H9 (cell line): ENCODE results near the gene DPH2. TPM values are rescaled to one million over a fixed set of nuclear protein-coding genes. Genes with fewer than 3 reads are reported as not detected.

ENCODE experiments used
- DNase-seq: peaks from one replicate; pipeline ENCODE4 v3.0.0-alpha.2; 2017
- H2AFZ ChIP-seq: one replicate; pipeline ENCODE4 v1.6.1; 2013; ENCODE audit warnings: mild to moderate bottlenecking, low read length, control low read depth, moderate library complexity
- H2AK5ac ChIP-seq: 2 replicates; pipeline ENCODE4 v1.6.1; 2013; ENCODE audit warnings: low read length, control low read depth, mixed read lengths; ENCODE audit not compliant: insufficient read length
- H2BK120ac ChIP-seq: one replicate; pipeline ENCODE4 v1.6.1; 2013; ENCODE audit warnings: low read depth, mild to moderate bottlenecking, low read length, control low read depth, inconsistent platforms; ENCODE audit not compliant: poor library complexity, severe bottlenecking
- H2BK12ac ChIP-seq: 2 replicates; pipeline ENCODE4 v1.6.1; 2013; ENCODE audit warnings: low read length, control low read depth, mixed read lengths, low read depth; ENCODE audit not compliant: insufficient read length
- H2BK15ac ChIP-seq: 2 replicates; pipeline ENCODE4 v1.6.1; 2013; ENCODE audit warnings: low read depth, low read length, control low read depth
- H2BK20ac ChIP-seq: one replicate; pipeline ENCODE4 v1.6.1; 2013; ENCODE audit warnings: low read depth, mild to moderate bottlenecking, low read length, control low read depth, inconsistent platforms; ENCODE audit not compliant: poor library complexity, severe bottlenecking
- H2BK5ac ChIP-seq: 2 replicates; pipeline ENCODE4 v1.6.1; 2013; ENCODE audit warnings: low read length, control low read depth, mixed read lengths; ENCODE audit not compliant: insufficient read length
- H3K14ac ChIP-seq: 2 replicates; pipeline ENCODE4 v1.6.1; 2013; ENCODE audit warnings: low read length, control low read depth; ENCODE audit not compliant: insufficient read depth
- H3K18ac ChIP-seq: 2 replicates; pipeline ENCODE4 v1.6.1; 2013; ENCODE audit warnings: low read depth, mild to moderate bottlenecking, mixed read lengths, low read length, control low read depth; ENCODE audit not compliant: insufficient read length
- H3K23ac ChIP-seq: 2 replicates; pipeline ENCODE4 v1.6.1; 2013; ENCODE audit warnings: low read length, control low read depth, mixed read lengths, low read depth; ENCODE audit not compliant: insufficient read length
- H3K23me2 ChIP-seq: 2 replicates; pipeline ENCODE4 v1.6.1; 2013; ENCODE audit warnings: low read depth, mild to moderate bottlenecking, mixed read lengths, low read length, control low read depth; ENCODE audit not compliant: insufficient read length, poor library complexity, severe bottlenecking
- H3K27ac ChIP-seq: 2 replicates; pipeline ENCODE4 v1.5.1; 2013; ENCODE audit warnings: low read length, control low read depth, mixed read lengths, low read depth; ENCODE audit not compliant: insufficient read length
- H3K27me3 ChIP-seq: 2 replicates; pipeline ENCODE4 v1.6.1; 2013; ENCODE audit warnings: low read length, control low read depth, inconsistent platforms; ENCODE audit not compliant: insufficient read depth
- H3K4ac ChIP-seq: 2 replicates; pipeline ENCODE4 v1.6.1; 2013; ENCODE audit warnings: low read depth, mild to moderate bottlenecking, control low read depth, inconsistent platforms, low read length, moderate library complexity
- H3K4me1 ChIP-seq: 2 replicates; pipeline ENCODE4 v1.6.1; 2013; ENCODE audit warnings: low read length, control low read depth, inconsistent platforms; ENCODE audit not compliant: insufficient read depth
- H3K4me2 ChIP-seq: 2 replicates; pipeline ENCODE4 v1.6.1; 2013; ENCODE audit warnings: low read length, control low read depth, mixed read lengths; ENCODE audit not compliant: insufficient read length, insufficient read depth
- H3K56ac ChIP-seq: 2 replicates; pipeline ENCODE4 v1.6.1; 2013; ENCODE audit warnings: low read depth, mild to moderate bottlenecking, mixed read lengths, low read length, control low read depth; ENCODE audit not compliant: insufficient read length
- H3K79me1 ChIP-seq: 2 replicates; pipeline ENCODE4 v1.6.1; 2013; ENCODE audit warnings: low read depth, mild to moderate bottlenecking, moderate library complexity, low read length, control low read depth, inconsistent platforms; ENCODE audit not compliant: insufficient read depth, poor library complexity, severe bottlenecking
- H3K79me2 ChIP-seq: 2 replicates; pipeline ENCODE4 v1.6.1; 2013; ENCODE audit warnings: low read length, control low read depth, inconsistent platforms; ENCODE audit not compliant: insufficient read depth
- H3K9ac ChIP-seq: 2 replicates; pipeline ENCODE4 v1.6.1; 2013; ENCODE audit warnings: low read length, control low read depth, mixed read lengths; ENCODE audit not compliant: insufficient read length; ENCODE audit errors: extremely low read depth
- H3K9me3 ChIP-seq: one replicate; pipeline ENCODE4 v1.6.1; 2013; ENCODE audit warnings: low read depth, low read length, inconsistent platforms; ENCODE audit not compliant: control insufficient read depth
- H3T11ph ChIP-seq: one replicate; pipeline ENCODE4 v1.6.1; 2013; ENCODE audit warnings: mild to moderate bottlenecking, low read length, control low read depth, inconsistent platforms
- H4K20me1 ChIP-seq: one replicate; pipeline ENCODE4 v1.6.1; 2013; ENCODE audit not compliant: control insufficient read depth, insufficient read length, insufficient read depth
- H4K5ac ChIP-seq: 2 replicates; pipeline ENCODE4 v1.6.1; 2013; ENCODE audit warnings: low read depth, mild to moderate bottlenecking, mixed read lengths, low read length, control low read depth; ENCODE audit not compliant: insufficient read length
- H4K8ac ChIP-seq: replicated peaks from 2 replicates; pipeline ENCODE4 v1.6.1; 2013; ENCODE audit warnings: low read length, control low read depth, mixed read lengths, low read depth; ENCODE audit not compliant: insufficient read length
- H4K91ac ChIP-seq: 2 replicates; pipeline ENCODE4 v1.6.1; 2013; ENCODE audit warnings: low read depth, mild to moderate bottlenecking, moderate library complexity, mixed read lengths, low read length, control low read depth; ENCODE audit not compliant: insufficient read length
- H3K27ac Mint-ChIP-seq, 3 experiments: 2 replicates in 2 of 3; 3 replicates in 1 of 3; pipeline ENCODE4 v1.8.0; 2020 to 2021; ENCODE audit warnings: mixed read lengths in 3 of 3, mild to moderate bottlenecking in 1 of 3, moderate library complexity in 1 of 3
- H3K27me3 Mint-ChIP-seq: 2 replicates; pipeline ENCODE4 v1.8.0; 2021; ENCODE audit warnings: low read depth, mild to moderate bottlenecking, moderate library complexity, mixed read lengths
- H3K36me3 Mint-ChIP-seq, 3 experiments: 2 replicates in 2 of 3; 3 replicates in 1 of 3; pipeline ENCODE4 v1.8.0; 2020 to 2021; ENCODE audit warnings: low read depth in 3 of 3, mixed read lengths in 3 of 3; ENCODE audit not compliant: insufficient read depth in 1 of 3
- H3K4me1 Mint-ChIP-seq, 2 experiments: 2 replicates each; pipeline ENCODE4 v1.8.0; 2020; ENCODE audit warnings: mixed read lengths in 2 of 2
- H3K4me3 Mint-ChIP-seq, 2 experiments: 2 replicates in 1 of 2; 3 replicates in 1 of 2; pipeline ENCODE4 v1.8.0; 2020 to 2021; ENCODE audit warnings: mild to moderate bottlenecking in 2 of 2, mixed read lengths in 2 of 2, moderate library complexity in 1 of 2
- H3K9me3 Mint-ChIP-seq, 2 experiments: 2 replicates in 1 of 2; 3 replicates in 1 of 2; pipeline ENCODE4 v1.8.0; 2020; ENCODE audit warnings: mild to moderate bottlenecking in 2 of 2, mixed read lengths in 2 of 2, moderate library complexity in 1 of 2
- CTCF ChIP-seq: fragments of 200-600 bp; sonication (generic); conservative IDR thresholded peaks from 3 replicates; pipeline ENCODE4 v1.8.0; 2021; ENCODE audit warnings: antibody characterized with exemption, mild to moderate bottlenecking
- WGBS: extraction: QIAGEN DNeasy Blood & Tissue Kit; methylation state at CpG from one replicate; pipeline ENCODE4 v1.1.7; 2013; ENCODE audit warnings: missing lambda C conversion rate, low lambda C conversion rate, mixed read lengths; ENCODE audit not compliant: insufficient read length; ENCODE audit errors: extremely low coverage; 5-methylcytosine and 5-hydroxymethylcytosine counted together
- total RNA-seq: library from RNA; stranded (reverse); gene quantifications from 2 replicates; pipeline ENCODE4 v1.2.1, GENCODE V29; 2021

DPH2 gene
- total RNA-seq, 1 experiment from 2014 or later = 74.4 TPM

GRCh38 chr1:43956234-43956633 is 13.6 kb upstream of the DPH2 start:
- no peak for DNase-seq
- Mint-ChIP-seq H3K27me3 (no peaks in the 10 kb centered on the region), H3K27ac (no peak overlapping the region), H3K4me1 (peaks cover 5 to 10% of the 10 kb centered on the region in 2 experiments), H3K4me3 (no peak overlapping the region), H3K9me3 (no peaks in the 10 kb centered on the region), H3K36me3 (peaks cover 1 to 22% (median 16%) of the 10 kb centered on the region in 3 experiments; a peak in 5 of 7 replicates)
- no peak overlapping the region for H3K27ac ChIP-seq
- H2BK120ac ChIP-seq = no peak overlapping the region
- H2BK20ac ChIP-seq = no peak overlapping the region
- H3K56ac ChIP-seq = no peak overlapping the region
- no peaks in the 10 kb centered on the region for H4K20me1 ChIP-seq
- no peak for TF ChIP-seq CTCF
- H4K8ac ChIP-seq = no peak overlapping the region
- H3K23me2 ChIP-seq = no peaks in the 10 kb centered on the region
- no peak overlapping the region for H3K4me2 ChIP-seq
- H2AK5ac ChIP-seq = no peak overlapping the region
- no peaks in the 10 kb centered on the region for H3K79me2 ChIP-seq
- no peaks in the 10 kb centered on the region for H3K9me3 ChIP-seq
- no peak overlapping the region for H4K91ac ChIP-seq
- no peak overlapping the region for H3K9ac ChIP-seq
- no CpG with 5 or more reads among the region's 8 CpGs for WGBS
- no peak overlapping the region for H3K18ac ChIP-seq
- H3K14ac ChIP-seq = no peak overlapping the region
- H3K4me1 ChIP-seq = no peaks in the 10 kb centered on the region
- H3T11ph ChIP-seq = no peak overlapping the region
- no peak overlapping the region for H2BK12ac ChIP-seq
- H3K79me1 ChIP-seq = no peaks in the 10 kb centered on the region
- H3K27me3 ChIP-seq = no peaks in the 10 kb centered on the region
- H2BK15ac ChIP-seq = no peak overlapping the region
- H3K4ac ChIP-seq = no peak overlapping the region
- no peak overlapping the region for H2AFZ ChIP-seq
- no peak overlapping the region for H4K5ac ChIP-seq
- no peak overlapping the region for H3K23ac ChIP-seq
- H2BK5ac ChIP-seq = no peak overlapping the region
